GM11168 (cell line): ENCODE measurements around the gene PLCD1.
"Not testable (repeated sequence)": the region's sequence is repeated elsewhere in the genome, so short reads cannot be mapped to it uniquely, and the experiment has no call there.

ENCODE experiments used
- in situ Hi-C: fragments of 300-500 bp; cut with MboI; formaldehyde crosslinking; loops from one replicate; pipeline ENCODE4 v1.12.0; 2022; ENCODE audit warnings: low sequenced_read_pairs; ENCODE audit not compliant: unreplicated experiment

The PLCD1 gene

GRCh38 chr3:38038447-38038911 lies 9.0 kb upstream of the PLCD1 start:
- in situ Hi-C loops = no loop called here

DNA sequence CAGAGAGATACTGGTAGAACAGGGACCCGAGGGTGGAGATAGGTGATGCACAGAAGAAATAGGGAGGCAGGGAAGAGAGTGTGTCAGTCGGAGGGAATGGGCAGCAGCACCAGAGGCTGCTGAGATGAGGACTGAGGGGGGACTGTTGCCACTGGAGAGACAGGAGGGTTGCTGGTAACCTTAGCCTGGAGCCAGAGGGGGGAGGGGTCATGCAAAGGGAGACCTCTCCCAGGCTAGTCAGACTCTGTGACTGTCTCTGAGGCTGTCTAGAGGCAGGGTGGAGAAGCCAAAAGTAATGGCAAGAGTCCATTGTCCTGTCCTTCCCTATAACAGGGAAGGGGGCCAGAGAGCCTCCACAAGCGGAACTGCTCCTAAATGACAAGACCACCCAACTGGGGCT lies 7.5 kb upstream of the PLCD1 start:
- in situ Hi-C loops = no loop called here

GRCh38 chr3:38036286-38036685 lies 6.8 kb upstream of the PLCD1 start:
- in situ Hi-C loops = no loop called here

DNA sequence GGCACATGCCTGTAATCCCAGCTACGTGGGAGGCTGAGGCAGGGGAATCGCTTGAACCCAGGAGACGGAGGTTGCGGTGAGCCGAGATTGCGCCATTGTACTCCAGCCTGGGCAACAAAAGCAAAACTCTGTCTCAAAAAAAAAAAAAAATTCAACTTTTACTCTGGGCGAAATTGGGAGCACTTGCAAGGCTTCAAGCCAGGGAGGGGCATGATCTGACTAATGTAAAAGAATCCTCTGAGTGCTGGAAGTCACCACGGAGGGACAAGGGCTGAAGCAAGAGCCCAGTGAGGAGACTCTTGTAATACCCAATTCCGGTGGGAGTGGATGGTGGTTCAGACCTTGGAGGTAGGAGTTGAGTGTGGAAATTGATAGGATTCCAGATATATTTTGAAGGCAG lies 4.9 kb upstream of the PLCD1 start:
- in situ Hi-C loops = not testable (repeated sequence)

GRCh38 chr3:38033586-38033985 lies 4.1 kb upstream of the PLCD1 start:
- in situ Hi-C loops = not testable (repeated sequence)

- in situ Hi-C loops = no loop called here
These were observed 3.0 kb upstream of the PLCD1 start for GRCh38 chr3:38032328-38032865.

DNA sequence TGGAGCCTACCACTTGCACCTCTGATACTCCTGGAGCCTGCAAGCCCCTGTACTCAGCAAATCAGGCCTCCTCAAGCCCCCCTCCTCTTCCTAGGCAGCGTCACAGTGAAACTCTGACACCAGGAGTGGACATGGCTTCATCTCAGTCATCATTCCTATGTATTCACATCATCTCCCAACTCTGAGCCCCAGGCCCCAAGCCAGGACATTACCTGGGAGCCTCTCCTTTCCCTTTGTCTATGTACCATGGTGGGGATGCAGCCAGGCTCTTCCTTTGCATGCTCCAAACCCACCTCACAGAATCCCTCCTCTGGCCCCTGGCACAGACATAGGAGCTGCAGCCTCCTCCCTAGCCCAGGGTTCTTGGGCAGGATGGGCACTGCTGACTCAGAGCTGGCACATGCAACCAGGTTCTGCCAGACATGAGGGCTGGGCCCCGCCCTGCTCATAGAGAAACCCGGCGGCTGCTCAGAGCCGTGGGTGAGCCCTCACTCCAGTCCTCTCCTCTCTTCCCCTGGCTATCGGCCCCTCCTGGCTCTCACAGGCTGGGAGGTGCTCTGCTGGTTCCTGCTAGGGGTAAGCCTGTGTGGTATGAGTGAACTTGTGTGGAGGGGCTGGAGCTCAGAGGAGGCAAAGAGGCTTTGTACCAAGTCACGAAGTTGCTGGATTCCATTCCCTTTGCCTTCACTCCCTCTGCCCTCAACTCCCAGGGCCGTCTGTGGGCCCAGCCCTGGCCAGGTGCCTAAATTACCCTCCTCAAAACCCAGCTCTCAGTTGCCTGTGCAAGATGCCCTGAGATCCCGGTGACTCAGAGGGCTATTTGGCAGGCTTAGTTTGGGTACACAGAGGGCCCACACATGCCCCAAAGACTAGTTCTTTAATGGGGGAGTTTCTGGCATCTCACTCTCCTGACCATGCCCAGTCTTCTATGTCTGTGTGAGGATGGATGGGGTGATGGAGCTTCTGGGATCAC lies 1.9 kb upstream of the PLCD1 start:
- in situ Hi-C loops = no loop called here

- in situ Hi-C loops = no loop called here
These were observed 932 bp upstream of the PLCD1 start for GRCh38 chr3:38030126-38031021.

GRCh38 chr3:38028621-38029361 lies 651 bp downstream of the PLCD1 start:
- in situ Hi-C loops = no loop called here

GRCh38 chr3:38027466-38028465 lies 1.7 kb downstream of the PLCD1 start:
- in situ Hi-C loops = no loop called here

- in situ Hi-C loops = no loop called here
These were observed 2.6 kb downstream of the PLCD1 start for GRCh38 chr3:38026856-38027255.

DNA sequence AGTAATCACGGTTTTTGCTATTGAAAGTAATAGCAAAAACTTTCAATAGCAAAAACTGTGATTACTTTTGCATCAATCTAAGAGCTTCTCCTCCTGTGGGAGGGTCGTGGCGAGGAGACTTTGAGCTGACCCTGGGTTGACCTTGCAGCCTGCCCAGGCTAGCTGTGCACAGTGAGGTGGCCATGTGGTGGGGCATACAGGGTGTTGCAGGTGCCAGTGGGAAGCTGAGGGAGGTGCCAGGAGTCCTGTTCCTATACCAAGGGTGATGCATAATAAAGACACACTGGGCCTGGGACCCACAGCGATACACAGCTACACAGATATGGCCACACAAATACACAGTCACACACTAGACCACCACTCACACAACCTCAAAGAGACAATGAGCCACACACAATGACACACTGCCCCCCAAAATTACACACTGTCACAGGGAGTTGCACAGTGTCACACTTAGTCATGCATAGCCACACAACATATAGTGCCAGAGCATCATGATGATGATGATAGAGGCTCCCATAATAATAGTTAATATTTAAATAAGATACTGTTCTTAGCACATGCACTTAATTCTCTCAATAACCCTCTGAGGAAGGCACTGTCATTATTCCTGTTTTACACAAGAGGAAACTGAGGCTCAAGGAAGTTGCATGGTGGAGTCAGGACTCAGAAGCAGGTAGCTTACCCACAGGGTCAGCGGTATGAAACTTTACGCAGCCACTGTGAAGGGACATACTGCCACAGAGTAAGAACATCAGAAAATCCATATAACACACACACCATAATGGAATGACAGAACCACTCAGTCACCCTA lies 6.3 kb downstream of the PLCD1 start:
- in situ Hi-C loops = no loop called here

DNA sequence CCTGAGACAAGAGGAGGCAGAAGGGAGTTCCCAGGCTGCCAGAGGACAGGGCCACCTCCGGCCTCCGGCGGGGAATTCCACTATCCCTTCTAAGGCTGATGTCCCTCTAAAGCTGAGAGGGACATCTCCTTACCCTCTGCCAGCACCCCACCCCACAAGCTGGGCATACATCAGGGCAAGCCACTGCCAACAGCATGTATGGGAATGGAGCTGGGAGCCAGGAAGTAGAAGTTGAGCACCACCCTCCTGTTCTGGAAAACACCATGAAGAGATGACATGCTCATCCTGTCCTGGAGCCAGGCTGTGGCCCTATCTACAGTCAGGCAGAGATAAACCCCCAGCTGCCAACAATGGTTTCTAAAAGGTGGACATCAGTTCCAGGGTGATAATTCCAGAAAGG lies 7.1 kb downstream of the PLCD1 start:
- in situ Hi-C loops = no loop called here

DNA sequence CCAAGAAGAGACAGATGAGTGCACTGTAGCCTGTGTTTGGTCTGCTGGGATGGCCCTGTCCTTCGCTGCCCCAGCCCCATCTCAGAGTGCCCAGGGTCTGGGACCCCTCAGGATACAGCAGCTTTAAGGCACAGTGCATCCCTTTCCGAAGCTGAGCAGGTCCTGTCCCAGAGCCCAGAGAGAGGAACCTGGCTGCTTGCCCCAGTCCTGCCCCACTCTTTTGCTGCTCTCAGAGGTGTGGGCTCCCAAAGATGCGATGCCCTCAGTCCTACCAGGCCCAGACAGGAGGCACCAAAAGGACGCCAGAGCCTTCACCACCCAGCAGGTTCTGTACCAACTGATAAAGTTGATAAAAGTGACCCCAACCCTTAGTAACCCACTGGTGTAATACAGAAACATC lies 8.2 kb downstream of the PLCD1 start:
- in situ Hi-C loops = no loop called here

GRCh38 chr3:38020342-38020726 lies 9.1 kb downstream of the PLCD1 start:
- in situ Hi-C loops = no loop called here

DNA sequence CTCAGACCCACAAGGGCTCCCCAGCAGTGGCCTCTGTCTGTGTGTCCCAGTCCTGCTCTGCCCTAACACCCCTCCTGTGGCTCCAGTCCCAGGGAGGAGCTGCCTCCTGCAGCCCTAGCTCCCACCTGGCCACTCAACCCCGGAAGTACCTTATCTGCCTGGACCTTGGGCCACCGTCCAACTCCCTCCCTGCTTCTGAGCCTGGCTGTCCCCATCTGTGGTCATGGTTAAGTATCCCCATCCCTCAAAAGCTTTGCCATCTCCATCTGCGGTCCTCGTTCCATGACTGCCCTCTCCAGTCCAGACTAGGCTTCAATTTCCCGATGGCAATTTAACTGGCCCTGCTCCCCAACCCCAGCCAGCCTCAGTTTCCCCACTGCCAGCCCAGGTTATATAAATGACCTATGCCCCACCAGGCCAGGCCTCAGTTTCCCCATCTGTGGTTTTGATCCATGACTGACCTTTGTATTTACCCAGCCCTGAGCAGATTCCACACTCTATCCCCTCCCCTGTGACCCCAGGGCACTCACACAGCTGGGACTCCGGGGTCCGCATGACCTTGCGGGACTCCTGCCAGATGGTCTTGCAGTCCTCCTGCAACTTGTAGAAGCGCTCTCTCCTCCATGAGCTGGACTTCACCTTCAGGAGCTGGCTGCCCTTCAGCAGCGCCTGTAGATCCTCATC lies 9.6 kb downstream of the PLCD1 start:
- in situ Hi-C loops = no loop called here
